H1 (cell line): ENCODE data around the gene LRRC4C.

ENCODE experiments used
- BCL11A ChIP-seq, 2 experiments: IDR thresholded peaks; one replicate each; pipeline ENCODE4 v1.6.1; 2011; ENCODE audit warnings: low read depth in 2 of 2, low read length in 2 of 2, mild to moderate bottlenecking in 2 of 2
- CEBPB ChIP-seq: IDR thresholded peaks from 2 replicates; pipeline ENCODE4 v1.6.1; 2012; ENCODE audit warnings: low read depth, low read length
- CTCF ChIP-seq, 3 experiments: IDR thresholded peaks; 1 replicate in 2 of 3; 2 replicates in 1 of 3; pipeline versions ENCODE4 v1.5.1 to v1.6.1; 2011; ENCODE audit warnings: low read length in 3 of 3, mild to moderate bottlenecking in 3 of 3, inconsistent platforms in 2 of 3, low read depth in 1 of 3, moderate library complexity in 1 of 3; ENCODE audit not compliant: insufficient read depth in 1 of 3; ENCODE audit errors: control extremely low read depth in 1 of 3
- EP300 ChIP-seq, 2 experiments: IDR thresholded peaks; 1 replicate in 1 of 2; 2 replicates in 1 of 2; pipeline ENCODE4 v1.6.1; 2011 to 2012; ENCODE audit warnings: low read depth in 2 of 2, low read length in 2 of 2, mild to moderate bottlenecking in 2 of 2, borderline replicate concordance in 1 of 2, inconsistent platforms in 1 of 2, moderate library complexity in 1 of 2
- JUN ChIP-seq: IDR thresholded peaks from 2 replicates; pipeline ENCODE4 v1.6.1; 2011; ENCODE audit warnings: low read depth, mild to moderate bottlenecking, improper control_type of control experiment, low read length
- MAX ChIP-seq: IDR thresholded peaks from 2 replicates; pipeline ENCODE4 v1.6.1; 2012; ENCODE audit warnings: inconsistent platforms
- POLR2A ChIP-seq, 2 experiments: IDR thresholded peaks; 1 replicate in 1 of 2; 2 replicates in 1 of 2; pipeline ENCODE4 v1.6.1; 2011; ENCODE audit warnings: low read depth in 2 of 2, low read length in 2 of 2, mild to moderate bottlenecking in 2 of 2; ENCODE audit errors: control extremely low read depth in 1 of 2
- SIN3A ChIP-seq, 2 experiments: IDR thresholded peaks in 1 of 2; conservative IDR thresholded peaks in 1 of 2; 2 replicates each; pipeline ENCODE4 v1.6.1; 2011 to 2012; ENCODE audit warnings: low read length in 2 of 2, improper control_type of control experiment in 1 of 2, low read depth in 1 of 2, mild to moderate bottlenecking in 1 of 2
- TF ChIP-seq, protein P1 (sequence below): fragments of 300-600 bp; sonication (generic); IDR thresholded peaks from 2 replicates; pipeline ENCODE4 v1.7.1; 2012; ENCODE audit warnings: low read length, moderate library complexity, mild to moderate bottlenecking, inconsistent platforms; ENCODE audit not compliant: insufficient replicate concordance

DNA sequence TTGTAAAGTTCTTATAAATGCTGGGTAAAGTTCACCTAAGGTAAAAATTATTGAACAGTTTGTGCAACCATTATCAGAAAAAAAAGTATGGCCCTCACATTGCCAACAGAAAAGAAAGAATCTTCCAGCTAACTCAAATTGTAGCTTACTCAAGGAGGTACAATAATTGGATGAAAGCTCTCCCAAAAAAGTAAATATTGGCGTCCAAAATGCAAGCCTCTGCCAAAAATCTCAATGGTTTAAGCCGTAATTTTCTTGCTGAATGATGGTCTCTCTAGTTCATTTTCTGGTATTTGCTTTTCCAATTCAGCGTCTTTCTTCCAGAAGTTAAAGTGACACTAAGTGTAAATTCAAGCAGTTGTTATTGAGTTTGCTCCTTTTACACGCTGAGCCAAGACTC lies 727.3 kb downstream of the LRRC4C start:
- TF ChIP-seq JUN (no peak), CTCF (IDR thresholded peaks at IDR 0.05; ENCODE audit: control extremely low read depth in 1 of 3, insufficient read depth in 1 of 3, low read depth in 1 of 3, low read length in 3 of 3) (no peak), MAX (no peak), POLR2A (IDR thresholded peaks at IDR 0.05; ENCODE audit: control extremely low read depth in 1 of 2, low read depth in 2 of 2, low read length in 2 of 2) (no peak), BCL11A (IDR thresholded peaks at IDR 0.05; ENCODE audit: low read depth in 2 of 2, low read length in 2 of 2) (no peak), CEBPB (no peak), EP300 (IDR thresholded peaks at IDR 0.05; ENCODE audit: borderline replicate concordance in 1 of 2, low read depth in 2 of 2, low read length in 2 of 2) (no peak), SIN3A (conservative IDR thresholded peaks at IDR 0.05 in 1 of 2, IDR thresholded peaks at IDR 0.05 in 1 of 2; ENCODE audit: low read depth in 1 of 2, low read length in 2 of 2) (no peak)
- TF ChIP-seq, protein P1, sequence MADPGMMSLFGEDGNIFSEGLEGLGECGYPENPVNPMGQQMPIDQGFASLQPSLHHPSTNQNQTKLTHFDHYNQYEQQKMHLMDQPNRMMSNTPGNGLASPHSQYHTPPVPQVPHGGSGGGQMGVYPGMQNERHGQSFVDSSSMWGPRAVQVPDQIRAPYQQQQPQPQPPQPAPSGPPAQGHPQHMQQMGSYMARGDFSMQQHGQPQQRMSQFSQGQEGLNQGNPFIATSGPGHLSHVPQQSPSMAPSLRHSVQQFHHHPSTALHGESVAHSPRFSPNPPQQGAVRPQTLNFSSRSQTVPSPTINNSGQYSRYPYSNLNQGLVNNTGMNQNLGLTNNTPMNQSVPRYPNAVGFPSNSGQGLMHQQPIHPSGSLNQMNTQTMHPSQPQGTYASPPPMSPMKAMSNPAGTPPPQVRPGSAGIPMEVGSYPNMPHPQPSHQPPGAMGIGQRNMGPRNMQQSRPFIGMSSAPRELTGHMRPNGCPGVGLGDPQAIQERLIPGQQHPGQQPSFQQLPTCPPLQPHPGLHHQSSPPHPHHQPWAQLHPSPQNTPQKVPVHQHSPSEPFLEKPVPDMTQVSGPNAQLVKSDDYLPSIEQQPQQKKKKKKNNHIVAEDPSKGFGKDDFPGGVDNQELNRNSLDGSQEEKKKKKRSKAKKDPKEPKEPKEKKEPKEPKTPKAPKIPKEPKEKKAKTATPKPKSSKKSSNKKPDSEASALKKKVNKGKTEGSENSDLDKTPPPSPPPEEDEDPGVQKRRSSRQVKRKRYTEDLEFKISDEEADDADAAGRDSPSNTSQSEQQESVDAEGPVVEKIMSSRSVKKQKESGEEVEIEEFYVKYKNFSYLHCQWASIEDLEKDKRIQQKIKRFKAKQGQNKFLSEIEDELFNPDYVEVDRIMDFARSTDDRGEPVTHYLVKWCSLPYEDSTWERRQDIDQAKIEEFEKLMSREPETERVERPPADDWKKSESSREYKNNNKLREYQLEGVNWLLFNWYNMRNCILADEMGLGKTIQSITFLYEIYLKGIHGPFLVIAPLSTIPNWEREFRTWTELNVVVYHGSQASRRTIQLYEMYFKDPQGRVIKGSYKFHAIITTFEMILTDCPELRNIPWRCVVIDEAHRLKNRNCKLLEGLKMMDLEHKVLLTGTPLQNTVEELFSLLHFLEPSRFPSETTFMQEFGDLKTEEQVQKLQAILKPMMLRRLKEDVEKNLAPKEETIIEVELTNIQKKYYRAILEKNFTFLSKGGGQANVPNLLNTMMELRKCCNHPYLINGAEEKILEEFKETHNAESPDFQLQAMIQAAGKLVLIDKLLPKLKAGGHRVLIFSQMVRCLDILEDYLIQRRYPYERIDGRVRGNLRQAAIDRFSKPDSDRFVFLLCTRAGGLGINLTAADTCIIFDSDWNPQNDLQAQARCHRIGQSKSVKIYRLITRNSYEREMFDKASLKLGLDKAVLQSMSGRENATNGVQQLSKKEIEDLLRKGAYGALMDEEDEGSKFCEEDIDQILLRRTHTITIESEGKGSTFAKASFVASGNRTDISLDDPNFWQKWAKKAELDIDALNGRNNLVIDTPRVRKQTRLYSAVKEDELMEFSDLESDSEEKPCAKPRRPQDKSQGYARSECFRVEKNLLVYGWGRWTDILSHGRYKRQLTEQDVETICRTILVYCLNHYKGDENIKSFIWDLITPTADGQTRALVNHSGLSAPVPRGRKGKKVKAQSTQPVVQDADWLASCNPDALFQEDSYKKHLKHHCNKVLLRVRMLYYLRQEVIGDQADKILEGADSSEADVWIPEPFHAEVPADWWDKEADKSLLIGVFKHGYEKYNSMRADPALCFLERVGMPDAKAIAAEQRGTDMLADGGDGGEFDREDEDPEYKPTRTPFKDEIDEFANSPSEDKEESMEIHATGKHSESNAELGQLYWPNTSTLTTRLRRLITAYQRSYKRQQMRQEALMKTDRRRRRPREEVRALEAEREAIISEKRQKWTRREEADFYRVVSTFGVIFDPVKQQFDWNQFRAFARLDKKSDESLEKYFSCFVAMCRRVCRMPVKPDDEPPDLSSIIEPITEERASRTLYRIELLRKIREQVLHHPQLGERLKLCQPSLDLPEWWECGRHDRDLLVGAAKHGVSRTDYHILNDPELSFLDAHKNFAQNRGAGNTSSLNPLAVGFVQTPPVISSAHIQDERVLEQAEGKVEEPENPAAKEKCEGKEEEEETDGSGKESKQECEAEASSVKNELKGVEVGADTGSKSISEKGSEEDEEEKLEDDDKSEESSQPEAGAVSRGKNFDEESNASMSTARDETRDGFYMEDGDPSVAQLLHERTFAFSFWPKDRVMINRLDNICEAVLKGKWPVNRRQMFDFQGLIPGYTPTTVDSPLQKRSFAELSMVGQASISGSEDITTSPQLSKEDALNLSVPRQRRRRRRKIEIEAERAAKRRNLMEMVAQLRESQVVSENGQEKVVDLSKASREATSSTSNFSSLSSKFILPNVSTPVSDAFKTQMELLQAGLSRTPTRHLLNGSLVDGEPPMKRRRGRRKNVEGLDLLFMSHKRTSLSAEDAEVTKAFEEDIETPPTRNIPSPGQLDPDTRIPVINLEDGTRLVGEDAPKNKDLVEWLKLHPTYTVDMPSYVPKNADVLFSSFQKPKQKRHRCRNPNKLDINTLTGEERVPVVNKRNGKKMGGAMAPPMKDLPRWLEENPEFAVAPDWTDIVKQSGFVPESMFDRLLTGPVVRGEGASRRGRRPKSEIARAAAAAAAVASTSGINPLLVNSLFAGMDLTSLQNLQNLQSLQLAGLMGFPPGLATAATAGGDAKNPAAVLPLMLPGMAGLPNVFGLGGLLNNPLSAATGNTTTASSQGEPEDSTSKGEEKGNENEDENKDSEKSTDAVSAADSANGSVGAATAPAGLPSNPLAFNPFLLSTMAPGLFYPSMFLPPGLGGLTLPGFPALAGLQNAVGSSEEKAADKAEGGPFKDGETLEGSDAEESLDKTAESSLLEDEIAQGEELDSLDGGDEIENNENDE, result no peak
